SU-DHL-6 (cell line): ENCODE measurements around the gene RGS4.

Source experiments
- H2AFZ ChIP-seq: fragments of 200-600 bp; sonication (generic); 2 replicates; pipeline ENCODE4 v1.6.1; 2014; ENCODE audit warnings: low read depth, mild to moderate bottlenecking, moderate library complexity, mixed read lengths, antibody characterized with exemption, low read length; ENCODE audit not compliant: severe bottlenecking
- H3F3A ChIP-seq: fragments of 200-600 bp; shearing (Covaris generic); 2 replicates; pipeline ENCODE4 v1.6.0; 2016; ENCODE audit warnings: antibody characterized with exemption, mild to moderate bottlenecking; ENCODE audit not compliant: insufficient read depth
- H3K27ac ChIP-seq: fragments of 200-600 bp; sonication (generic); 2 replicates; pipeline ENCODE4 v1.5.1; 2016; ENCODE audit warnings: low read depth, mild to moderate bottlenecking, low read length, moderate library complexity, mixed read lengths
- H3K27me3 ChIP-seq: fragments of 200-600 bp; sonication (generic), shearing (Covaris generic); 2 replicates; pipeline ENCODE4 v1.6.0; 2014; ENCODE audit warnings: mild to moderate bottlenecking, low read length
- H3K36me3 ChIP-seq: fragments of 200-600 bp; sonication (generic); 2 replicates; pipeline ENCODE4 v1.6.1; 2014; ENCODE audit warnings: mild to moderate bottlenecking, low read length, mixed read lengths
- H3K4me2 ChIP-seq: fragments of 300-600, 200-600 bp; shearing (Covaris generic), sonication (generic); 2 replicates; pipeline ENCODE4 v1.6.0; 2014; ENCODE audit warnings: low read length, low read depth, mild to moderate bottlenecking; ENCODE audit not compliant: poor library complexity, severe bottlenecking
- H3K4me3 ChIP-seq: fragments of 200-600 bp; sonication (generic); 2 replicates; pipeline ENCODE4 v1.5.1; 2014; ENCODE audit warnings: antibody characterized with exemption, low read length, mild to moderate bottlenecking, mixed read lengths; ENCODE audit not compliant: insufficient read depth, poor library complexity, severe bottlenecking
- H3K79me2 ChIP-seq: fragments of 200-600 bp; sonication (generic); 2 replicates; pipeline ENCODE4 v1.6.1; 2014; ENCODE audit warnings: mild to moderate bottlenecking, low read length, moderate library complexity; ENCODE audit not compliant: insufficient read depth
- H3K9ac ChIP-seq: fragments of 200-600 bp; sonication (generic); 2 replicates; pipeline ENCODE4 v1.7.0; 2014; ENCODE audit warnings: mild to moderate bottlenecking, low read length
- H3K9me2 ChIP-seq: fragments of 200-600 bp; sonication (generic); replicated peaks from 2 replicates; pipeline ENCODE4 v1.6.1; 2014; ENCODE audit warnings: low read length; ENCODE audit not compliant: insufficient read depth
- H3K9me3 ChIP-seq: fragments of 200-600 bp; sonication (generic); 2 replicates; pipeline ENCODE4 v1.6.1; 2014; ENCODE audit warnings: low read length, mixed read lengths; ENCODE audit not compliant: insufficient read depth
- H4K20me1 ChIP-seq: fragments of 200-600 bp; sonication (generic); 2 replicates; pipeline ENCODE4 v1.6.1; 2014; ENCODE audit warnings: low read depth, mild to moderate bottlenecking, antibody characterized with exemption, low read length, moderate library complexity, mixed read lengths
- CTCF ChIP-seq: fragments of 200-600 bp; sonication (generic); IDR thresholded peaks from one replicate; pipeline ENCODE4 v1.5.1; 2017; ENCODE audit warnings: antibody characterized with exemption, mild to moderate bottlenecking, low read length, moderate library complexity; ENCODE audit not compliant: insufficient read depth, poor library complexity, severe bottlenecking
- EZH2phosphoT487 ChIP-seq: fragments of 200-600 bp; sonication (generic), shearing (Covaris generic); conservative IDR thresholded peaks from 2 replicates; pipeline ENCODE4 v1.6.1; 2018; ENCODE audit warnings: mild to moderate bottlenecking, antibody characterized with exemption, low read length, moderate library complexity, mixed read lengths

Gene RGS4

GRCh38 chr1:163035446-163036249 lies 33.5 kb upstream of the RGS4 start:
- no peaks in the 10 kb centered on the region for H3K9me3 ChIP-seq
- H3K27ac ChIP-seq, result no peak overlapping the region
- H4K20me1 ChIP-seq, result no peaks in the 10 kb centered on the region
- H3K9me2 ChIP-seq, result no peaks in the 10 kb centered on the region
- TF ChIP-seq CTCF (no peak), EZH2phosphoT487 (no peak)
- no peak overlapping the region for H3K4me2 ChIP-seq
- H3K27me3 ChIP-seq, result no peaks in the 10 kb centered on the region
- H3K79me2 ChIP-seq, result no peaks in the 10 kb centered on the region
- no peak overlapping the region for H3K4me3 ChIP-seq
- H2AFZ ChIP-seq, result no peak overlapping the region
- H3F3A ChIP-seq, result no peaks in the 10 kb centered on the region
- no peaks in the 10 kb centered on the region for H3K36me3 ChIP-seq
- H3K9ac ChIP-seq, result no peak overlapping the region

- H3K79me2 ChIP-seq, result no peaks in the 10 kb centered on the region
- TF ChIP-seq CTCF (no peak), EZH2phosphoT487 (no peak)
- H3K27ac ChIP-seq, result no peak overlapping the region
- no peaks in the 10 kb centered on the region for H3K9me3 ChIP-seq
- H2AFZ ChIP-seq, result no peak overlapping the region
- H3K9me2 ChIP-seq, result no peaks in the 10 kb centered on the region
- H3K27me3 ChIP-seq, result no peaks in the 10 kb centered on the region
- no peaks in the 10 kb centered on the region for H3F3A ChIP-seq
- H3K9ac ChIP-seq, result no peak overlapping the region
- H3K36me3 ChIP-seq, result no peaks in the 10 kb centered on the region
- H4K20me1 ChIP-seq, result no peaks in the 10 kb centered on the region
- no peak overlapping the region for H3K4me2 ChIP-seq
- H3K4me3 ChIP-seq, result no peak overlapping the region
Observed at GRCh38 chr1:163036671-163037070, 32.5 kb upstream of the RGS4 start.

- Histone ChIP-seq H3F3A (no peaks in the 10 kb centered on the region), H3K27ac (no peak overlapping the region), H3K9me3 (no peaks in the 10 kb centered on the region), H3K36me3 (no peaks in the 10 kb centered on the region), H4K20me1 (no peaks in the 10 kb centered on the region), H3K4me3 (no peak overlapping the region), H3K9ac (no peak overlapping the region), H3K27me3 (no peaks in the 10 kb centered on the region), H2AFZ (no peak overlapping the region), H3K4me2 (no peak overlapping the region), H3K9me2 (no peaks in the 10 kb centered on the region), H3K79me2 (no peaks in the 10 kb centered on the region)
- TF ChIP-seq CTCF, result no peak
- no peak for TF ChIP-seq EZH2phosphoT487
Observed at GRCh38 chr1:163038928-163039706, 30.0 kb upstream of the RGS4 start.
